Caki2 (cell line): ENCODE data around the gene TNS3. TPM values are rescaled to one million over a fixed set of nuclear protein-coding genes. Genes with fewer than 3 reads are reported as not detected.

Source experiments
- DNase-seq: peaks from one replicate; pipeline ENCODE4 v3.0.0-alpha.2; 2015; ENCODE audit warnings: low read depth
- in situ Hi-C: cut with HindIII; loops from 2 replicates; pipeline ENCODE4 v1.10.0; 2016; ENCODE audit warnings: low sequenced_read_pairs, low pct_unique_long_range_greater_than_20kb, mixed read lengths
- total RNA-seq: library from RNA; depleted of rRNA; stranded (reverse); fragments of >200 nt; shearing (Covaris generic); gene quantifications from 2 replicates; pipeline ENCODE4 v1.2.3, GENCODE V29; 2014; ENCODE audit warnings: low replicate concordance

Gene TNS3
- total RNA-seq, 1 experiment from 2014 or later, result 50.5 TPM

DNA sequence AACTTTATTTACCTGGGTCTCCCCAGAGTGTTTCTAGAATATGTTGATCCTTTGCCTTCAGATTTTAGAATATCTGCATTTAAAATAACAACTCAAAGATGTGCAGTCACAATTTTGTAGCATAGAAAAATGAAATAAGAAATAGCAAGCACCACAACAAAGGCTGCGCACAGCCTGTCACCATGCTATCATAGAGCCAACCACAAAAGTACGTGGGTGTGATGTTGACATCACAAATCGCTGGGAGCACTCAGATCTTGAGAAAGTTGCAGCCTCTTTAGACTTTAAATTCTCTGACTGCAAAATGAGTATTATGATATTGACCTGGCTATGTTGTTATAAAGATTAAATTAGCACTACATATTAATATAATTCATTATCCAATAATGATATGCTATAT, 177.9 kb downstream of the TNS3 start:
- in situ Hi-C loops, result no loop called here
- no peak for DNase-seq

DNA sequence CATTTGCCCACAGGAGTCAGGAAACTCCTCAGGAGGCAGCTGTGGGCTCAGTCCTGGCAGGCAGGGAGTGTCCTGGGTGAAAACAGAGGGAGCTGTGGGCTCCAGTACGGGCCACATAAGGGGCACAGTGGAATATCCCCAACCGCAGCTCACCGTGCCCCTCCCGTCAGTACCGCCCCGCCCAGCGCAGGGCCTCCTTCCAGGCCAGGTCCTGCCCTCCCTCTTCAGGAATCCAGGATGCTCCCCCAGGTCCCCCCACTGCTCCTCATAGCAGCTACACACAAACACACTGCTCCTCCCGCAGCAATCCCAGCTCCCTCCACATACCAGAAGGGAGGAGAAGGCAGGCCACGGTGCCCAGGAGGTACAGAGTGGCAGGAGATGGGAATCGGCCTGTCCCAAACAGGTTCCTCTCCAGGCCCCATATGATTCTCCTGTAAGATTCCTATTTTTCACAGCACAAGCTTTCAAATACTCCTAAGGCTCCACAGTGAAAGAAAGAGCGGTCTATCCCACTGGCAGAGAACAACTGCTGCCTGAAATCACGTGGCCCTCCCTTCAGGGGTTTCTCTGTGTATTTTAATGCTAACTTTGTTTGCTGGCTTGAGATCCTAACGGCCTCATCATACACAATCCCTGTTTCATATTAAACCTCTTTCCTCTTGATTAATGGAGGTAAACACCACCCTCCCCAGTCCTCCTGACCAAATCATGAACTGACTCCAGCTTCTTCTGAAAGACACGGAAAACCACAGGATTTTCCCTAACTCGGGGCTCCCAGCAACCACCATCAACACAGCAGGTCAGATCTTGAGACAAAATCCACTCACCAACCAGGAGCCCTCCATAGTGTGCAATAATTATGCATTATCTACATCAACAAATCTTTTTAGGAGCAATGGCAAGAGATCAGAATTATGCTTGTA, 178.7 kb downstream of the TNS3 start:
- no peak for DNase-seq
- in situ Hi-C loops, result no loop called here

DNA sequence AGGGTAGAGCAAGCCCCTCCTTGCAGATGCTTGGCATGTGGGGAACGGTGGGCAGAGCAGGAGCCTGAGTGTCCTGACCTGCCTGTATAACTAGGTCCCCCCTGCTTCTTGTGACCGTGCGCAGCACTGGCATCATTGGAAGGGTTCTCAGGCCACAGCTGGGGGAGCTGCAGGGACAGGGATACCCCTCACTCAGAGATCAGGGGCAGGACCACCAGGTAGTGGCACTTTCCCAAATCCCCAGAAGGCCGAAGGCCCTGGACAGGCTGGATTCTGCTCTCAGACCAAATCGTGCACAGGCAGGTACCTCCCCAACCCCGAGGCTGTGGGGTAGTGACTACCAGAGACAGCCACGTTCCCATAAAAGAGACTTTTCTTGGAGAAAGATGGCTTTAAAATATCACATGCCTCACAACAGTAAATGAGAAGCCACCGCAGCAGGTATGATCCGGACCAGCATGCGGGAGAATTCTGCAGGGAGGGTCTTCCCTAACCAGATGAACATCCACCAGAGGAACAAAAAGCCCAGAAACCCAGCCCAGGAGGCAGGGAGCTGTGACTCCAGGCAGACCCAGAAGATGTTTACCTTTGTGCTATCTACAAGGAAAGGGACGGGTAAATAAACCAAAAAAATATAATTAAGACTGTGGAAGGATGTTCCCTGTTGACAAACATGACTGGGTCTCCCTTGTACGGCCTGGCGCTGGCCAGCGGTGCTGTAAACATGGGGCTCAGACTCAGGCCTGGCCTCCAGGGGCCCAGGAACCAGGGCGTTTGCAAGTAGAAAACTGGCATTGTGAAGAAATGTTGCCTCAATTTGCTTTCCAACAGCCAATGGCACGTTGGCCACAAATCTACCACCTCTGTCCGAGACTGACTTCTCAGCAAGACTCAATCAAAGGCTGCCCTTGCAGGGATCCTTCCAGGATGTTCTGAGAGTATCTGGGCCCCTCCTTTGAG, 180.0 kb downstream of the TNS3 start:
- in situ Hi-C loops, result no loop called here
- DNase-seq, result no peak

DNA sequence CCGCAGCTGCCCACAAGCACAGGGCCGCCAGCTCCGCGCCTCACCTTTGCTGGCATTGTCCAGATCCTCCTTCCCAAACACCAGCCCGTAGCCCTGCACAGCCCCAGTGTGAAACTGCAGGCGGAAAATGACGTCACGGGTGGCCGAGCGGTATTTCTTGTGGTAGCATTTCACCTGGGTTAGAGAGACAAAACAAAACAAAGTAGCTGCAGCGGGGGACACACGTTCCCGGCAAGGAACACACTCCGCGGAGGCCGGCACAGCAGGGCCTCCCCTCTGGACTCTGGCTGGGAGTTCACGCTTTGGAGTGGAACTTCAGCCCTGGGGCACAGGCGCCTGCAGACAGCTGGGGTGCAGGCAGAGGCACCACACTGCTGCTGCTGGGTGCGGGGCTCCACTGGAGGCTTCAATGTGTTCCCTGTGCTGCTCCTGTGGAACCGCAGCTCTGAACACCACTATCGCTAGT, 181.1 kb downstream of the TNS3 start:
- peak; percentile 19 for DNase-seq
- in situ Hi-C loops, result no loop called here

DNA sequence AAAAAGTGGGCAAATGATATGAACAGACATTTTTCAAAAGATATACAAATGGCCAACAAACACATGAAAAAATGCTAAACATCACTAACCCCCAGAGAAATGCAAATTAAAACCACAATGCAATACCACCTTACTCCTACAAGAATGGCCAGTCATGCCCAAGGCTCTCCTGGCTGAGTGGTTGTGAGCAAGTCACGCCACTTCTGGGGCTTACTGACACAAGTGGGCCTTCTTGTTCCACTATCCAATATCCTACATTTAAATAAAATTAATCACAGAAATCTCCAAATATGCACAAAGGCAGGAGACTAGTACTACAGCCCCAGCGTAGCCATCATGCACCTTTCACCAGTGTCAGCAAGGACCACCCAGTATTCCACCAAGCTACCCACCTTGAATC, 181.9 kb downstream of the TNS3 start:
- no peak for DNase-seq
- in situ Hi-C loops, result no loop called here

DNA sequence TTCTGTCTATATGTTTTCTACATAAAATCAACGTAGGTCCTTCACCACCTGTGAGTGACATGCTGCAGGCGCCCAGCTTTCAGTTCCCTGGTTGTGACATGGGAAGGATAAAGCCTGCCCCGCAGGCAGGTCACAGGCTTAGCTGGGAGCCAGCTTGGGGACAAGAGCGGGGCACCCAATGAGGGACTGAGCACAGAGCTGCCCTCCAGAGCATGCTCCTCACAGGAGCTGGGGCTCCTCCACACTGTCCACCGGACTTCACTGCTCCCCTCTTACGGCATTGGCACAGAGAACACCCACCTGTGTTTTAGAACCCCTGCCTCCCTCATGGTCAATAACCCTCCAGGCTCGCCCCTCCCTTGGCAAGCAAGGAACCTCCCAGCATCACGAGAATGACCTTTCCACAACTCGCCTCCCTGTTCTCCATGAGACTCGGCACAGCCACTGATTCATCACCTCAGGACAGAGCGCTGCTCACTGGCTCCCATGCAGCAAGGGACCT, 187.1 kb downstream of the TNS3 start:
- no peak for DNase-seq
- in situ Hi-C loops, result no loop called here

DNA sequence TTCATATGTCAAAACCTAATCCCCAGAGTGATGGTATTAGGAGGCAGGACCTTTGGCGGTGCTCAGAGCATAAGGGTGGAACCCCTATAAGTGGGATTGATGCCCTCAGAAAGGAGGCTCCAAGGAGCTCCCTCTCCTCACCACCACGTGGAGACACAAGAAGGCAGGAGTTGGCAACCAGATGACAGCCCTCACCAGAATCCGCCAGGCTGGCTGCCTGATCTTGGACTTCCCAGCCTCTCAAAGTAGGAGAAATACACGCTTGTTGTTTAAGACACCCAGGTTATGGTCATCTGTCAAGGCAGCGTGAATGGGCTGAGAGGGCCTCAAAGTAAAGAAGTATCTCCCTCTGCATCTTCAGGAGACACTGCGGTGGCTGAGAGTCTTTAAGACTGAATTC, 187.7 kb downstream of the TNS3 start:
- in situ Hi-C loops, result no loop called here
- DNase-seq, result no peak

DNA sequence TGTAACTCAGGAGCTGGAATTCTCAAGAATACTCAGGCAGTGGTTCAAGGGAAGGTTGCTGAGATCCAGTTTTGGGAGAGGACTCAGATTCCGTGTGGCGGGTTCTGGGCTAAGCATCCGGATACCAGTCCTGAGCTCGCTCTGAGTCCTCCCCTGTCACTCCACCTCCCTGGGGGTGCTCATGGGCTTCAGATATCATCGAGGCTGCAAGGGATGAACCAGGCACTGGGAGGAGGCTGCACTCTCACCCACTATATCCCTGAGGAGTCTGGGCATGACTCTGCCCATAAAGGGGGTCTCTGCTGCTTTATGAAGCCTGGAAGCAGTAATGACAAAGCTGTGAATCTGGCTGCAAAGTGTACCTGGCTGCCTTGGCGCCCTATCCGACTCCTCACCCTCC, 188.5 kb downstream of the TNS3 start:
- no peak for DNase-seq
- in situ Hi-C loops, result no loop called here

GRCh38 chr7:47392241-47392759, 189.6 kb downstream of the TNS3 start:
- in situ Hi-C loops, result no loop called here
- DNase-seq, result no peak

- in situ Hi-C loops, result no loop called here
These were observed 190.2 kb downstream of the TNS3 start for GRCh38 chr7:47391726-47392125.

DNA sequence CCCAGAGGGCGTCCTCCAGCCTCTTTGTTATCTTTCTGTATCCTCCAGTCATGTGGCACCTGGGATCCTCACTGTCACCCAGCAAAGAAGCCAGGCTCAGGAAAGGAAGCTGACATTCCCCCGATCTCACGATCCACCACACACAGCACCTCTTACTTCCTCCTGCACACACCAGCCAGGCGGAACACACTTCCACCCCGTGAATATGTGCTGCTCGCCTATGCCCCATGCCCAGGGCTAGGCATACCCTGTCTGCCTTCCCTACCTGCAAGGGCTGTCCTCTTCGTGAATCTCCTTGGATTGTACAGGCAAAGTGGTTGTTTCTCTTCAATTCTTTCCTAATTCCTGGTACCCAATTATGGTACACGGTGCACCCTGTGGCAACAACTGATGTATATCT, 191.0 kb downstream of the TNS3 start:
- no peak for DNase-seq

More at GRCh38 chr7:47391726-47392125, 190.2 kb downstream of the TNS3 start:
- no peak for DNase-seq

DNA sequence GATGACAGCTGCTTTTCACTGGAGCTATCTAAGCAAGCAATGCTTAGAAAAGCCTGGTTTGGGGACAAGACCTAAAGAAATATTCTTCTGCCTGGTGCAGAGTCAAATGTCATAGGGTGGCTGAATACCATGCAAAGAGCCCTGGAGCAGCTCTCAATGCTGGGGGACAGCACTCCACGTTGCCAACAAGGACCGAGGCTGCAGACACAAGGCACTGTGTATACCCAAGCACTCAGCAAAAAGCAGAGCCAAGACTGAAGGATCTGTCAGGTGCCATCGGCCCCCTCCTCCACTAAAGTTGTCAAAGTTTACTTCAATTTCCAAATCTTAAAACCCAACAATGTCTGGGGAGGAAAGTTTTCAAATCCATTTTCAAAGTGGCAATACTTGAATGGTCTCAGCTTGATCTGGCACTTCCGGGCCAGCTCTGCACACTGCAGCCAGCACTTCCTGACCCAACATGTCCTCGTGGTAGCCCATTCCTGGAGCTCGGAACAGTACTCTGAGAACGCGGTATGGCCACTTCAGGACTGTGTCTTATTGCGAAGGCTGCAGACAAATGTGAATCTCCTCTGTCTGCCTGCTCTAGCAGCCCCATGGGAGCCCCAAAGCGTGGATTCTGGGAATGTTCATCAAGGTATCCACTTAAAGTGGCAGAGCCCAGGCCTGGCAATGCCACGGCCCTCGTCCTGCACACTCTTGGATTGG, 191.8 kb downstream of the TNS3 start:
- DNase-seq, result no peak
- in situ Hi-C loops, result no loop called here

More for the DNA sequence above, 191.0 kb downstream of the TNS3 start:
- in situ Hi-C loops, result no loop called here

- in situ Hi-C loops, result no loop called here
- no peak for DNase-seq
These were observed 192.6 kb downstream of the TNS3 start for GRCh38 chr7:47389171-47389922.

GRCh38 chr7:47387506-47387905, 194.4 kb downstream of the TNS3 start:
- DNase-seq, result no peak
- in situ Hi-C loops, result no loop called here

DNA sequence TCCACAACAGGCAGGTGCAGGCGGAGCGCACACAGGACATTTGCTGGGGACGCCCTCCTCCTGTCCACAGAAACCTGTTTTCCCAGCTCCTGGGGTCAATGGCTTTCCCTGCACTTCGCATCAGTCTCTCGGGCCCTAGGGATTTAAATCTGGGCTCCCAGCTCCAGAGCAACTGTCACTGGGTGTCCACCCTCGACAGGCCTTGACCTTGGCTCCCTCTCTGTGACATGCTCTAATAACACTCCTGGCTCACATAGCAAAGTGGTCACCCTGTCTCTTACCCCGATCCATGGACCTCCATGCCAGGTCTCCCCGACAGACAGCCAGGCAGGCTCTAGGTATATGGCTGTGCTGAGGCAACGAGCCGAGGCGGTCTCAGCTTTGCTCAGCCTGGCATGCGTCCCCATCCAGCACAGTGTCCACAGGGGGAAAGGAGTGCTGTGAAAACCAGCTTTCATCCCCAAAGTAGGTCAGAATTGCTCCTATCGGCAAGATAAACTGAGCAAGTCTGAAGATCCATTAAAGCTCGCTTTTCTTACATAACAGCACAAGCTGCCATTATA, 195.6 kb downstream of the TNS3 start:
- in situ Hi-C loops, result no loop called here
- DNase-seq, result no peak

DNA sequence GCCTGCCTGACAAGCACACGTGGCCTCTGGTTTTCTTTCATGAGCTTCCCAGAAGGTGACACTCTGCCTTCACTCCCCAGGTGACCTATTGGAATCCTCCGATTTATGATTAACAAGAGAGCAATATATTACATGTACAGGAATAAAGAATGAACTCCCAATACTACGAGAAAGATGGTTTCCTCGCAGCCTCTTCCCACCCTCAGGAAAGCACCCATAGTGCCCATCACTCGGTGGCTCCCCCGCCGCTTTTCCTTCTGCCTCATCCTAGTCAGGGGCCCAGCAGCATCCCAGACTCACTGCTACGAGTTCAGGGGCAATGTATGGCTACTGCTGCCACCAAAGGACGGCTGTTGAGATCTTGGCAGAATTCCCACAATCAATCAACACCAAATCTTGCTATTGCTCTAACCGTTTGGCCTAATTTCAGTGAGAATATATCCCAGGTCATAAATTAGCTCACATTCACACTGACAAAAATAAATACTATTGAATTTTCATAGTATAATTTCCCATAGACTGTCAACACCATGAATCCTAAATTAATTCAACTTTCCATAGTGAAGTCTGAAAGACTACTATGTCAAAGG, 196.3 kb downstream of the TNS3 start:
- in situ Hi-C loops, result no loop called here
- DNase-seq, result no peak
